ENCODE results near the gene CD6. TPM values are rescaled to one million over a fixed set of nuclear protein-coding genes. Genes with fewer than 3 reads are reported as not detected.

Gene CD6
- total and polyA plus RNA-seq, 3 experiments from 2014 or later, result 156 to 233 (median 229) TPM

- H3K4me1 Mint-ChIP-seq, result peaks cover 3 to 6% (median 5%) of the 10 kb centered on the region in 3 donors
- H3K9me3 Mint-ChIP-seq, result no peaks in the 10 kb centered on the region
- POLR2A ChIA-PET, result interaction anchor here (0.6 kb wide), 2 partner anchors 9 to 43 kb away, joined by 3 read pairs; no protein-coding TSS in a partner anchor
- H3K27ac Mint-ChIP-seq, result no peak overlapping the region
- peaks cover 8 to 23% of the 10 kb centered on the region in 2 donors for H3K27me3 Mint-ChIP-seq
- CTCF ChIA-PET, result interaction anchor here (1.7 kb wide), 1 partner anchor 99 kb away, joined by 4 read pairs; no protein-coding TSS in a partner anchor
- H3K4me3 Mint-ChIP-seq, result no peak overlapping the region
- DNase-seq, result no peak
- Histone ChIP-seq H3K9me3 (ENCODE audit: low read length) (no peaks in the 10 kb centered on the region), H3K27me3 (ENCODE audit: insufficient read depth, low read length, poor library complexity, severe bottlenecking) (peaks cover 10% of the 10 kb centered on the region), H3K4me1 (ENCODE audit: insufficient read depth, low read length) (peaks cover under 1% of the 10 kb centered on the region), H3K4me3 (ENCODE audit: low read length) (no peak overlapping the region), H3K36me3 (ENCODE audit: insufficient read depth, low read length) (no peaks in the 10 kb centered on the region), H3K27ac (ENCODE audit: low read depth, low read length) (no peak overlapping the region)
- H3K36me3 Mint-ChIP-seq, result no peaks in the 10 kb centered on the region
Observed at GRCh38 chr11:60930394-60930793, 41.1 kb upstream of the CD6 start.

- Histone ChIP-seq H3K9me3 (ENCODE audit: low read length) (no peaks in the 10 kb centered on the region), H3K27me3 (ENCODE audit: insufficient read depth, low read length, poor library complexity, severe bottlenecking) (peaks cover 6% of the 10 kb centered on the region), H3K4me3 (ENCODE audit: low read length) (no peak overlapping the region), H3K4me1 (ENCODE audit: insufficient read depth, low read length) (no peaks in the 10 kb centered on the region), H3K36me3 (ENCODE audit: insufficient read depth, low read length) (no peaks in the 10 kb centered on the region), H3K27ac (ENCODE audit: low read depth, low read length) (no peak overlapping the region)
- ChIA-PET CTCF (interaction anchor here (1.0 kb wide), 1 partner anchor 21 kb away, joined by 3 read pairs; no protein-coding TSS in a partner anchor), POLR2A (no interaction called here)
- no peaks in the 10 kb centered on the region for H3K4me1 Mint-ChIP-seq
- no peak overlapping the region for H3K27ac Mint-ChIP-seq
- H3K9me3 Mint-ChIP-seq, result no peaks in the 10 kb centered on the region
- H3K4me3 Mint-ChIP-seq, result no peak overlapping the region
- DNase-seq, result no peak
- no peaks in the 10 kb centered on the region for H3K36me3 Mint-ChIP-seq
- H3K27me3 Mint-ChIP-seq, result peaks cover 8 to 14% of the 10 kb centered on the region in 2 donors
Observed at GRCh38 chr11:60931917-60932316, 39.6 kb upstream of the CD6 start.

GRCh38 chr11:60932605-60933356 is 38.7 kb upstream of the CD6 start:
- Histone ChIP-seq H3K4me3 (ENCODE audit: low read length) (no peak overlapping the region), H3K9me3 (ENCODE audit: low read length) (no peaks in the 10 kb centered on the region), H3K4me1 (ENCODE audit: insufficient read depth, low read length) (no peaks in the 10 kb centered on the region), H3K27ac (ENCODE audit: low read depth, low read length) (no peak overlapping the region), H3K27me3 (ENCODE audit: insufficient read depth, low read length, poor library complexity, severe bottlenecking) (peaks cover 6% of the 10 kb centered on the region), H3K36me3 (ENCODE audit: insufficient read depth, low read length) (no peaks in the 10 kb centered on the region)
- Mint-ChIP-seq H3K4me1 (no peaks in the 10 kb centered on the region), H3K27me3 (peaks cover 7 to 14% of the 10 kb centered on the region in 2 donors), H3K27ac (no peak overlapping the region), H3K36me3 (no peaks in the 10 kb centered on the region), H3K4me3 (no peak overlapping the region), H3K9me3 (no peaks in the 10 kb centered on the region)
- DNase-seq, result no peak
- ChIA-PET POLR2A (no interaction called here), CTCF (interaction anchor here (1.0 kb wide), 1 partner anchor 33 kb away, joined by 3 read pairs; no protein-coding TSS in a partner anchor)

GRCh38 chr11:60933416-60934123 is 37.9 kb upstream of the CD6 start:
- Mint-ChIP-seq H3K9me3 (no peaks in the 10 kb centered on the region), H3K4me1 (no peaks in the 10 kb centered on the region), H3K36me3 (no peaks in the 10 kb centered on the region), H3K4me3 (no peak overlapping the region), H3K27me3 (peaks cover 8 to 20% of the 10 kb centered on the region in 2 donors), H3K27ac (no peak overlapping the region)
- no peak overlapping the region for H3K27ac ChIP-seq (ENCODE audit: low read depth, low read length)
- no peak overlapping the region for H3K4me3 ChIP-seq (ENCODE audit: low read length)
- H3K36me3 ChIP-seq (ENCODE audit: insufficient read depth, low read length), result no peaks in the 10 kb centered on the region
- no peaks in the 10 kb centered on the region for H3K4me1 ChIP-seq (ENCODE audit: insufficient read depth, low read length)
- CTCF ChIA-PET, result interaction anchor here (1.0 kb wide), 1 partner anchor 34 kb away, joined by 3 read pairs; no protein-coding TSS in a partner anchor
- POLR2A ChIA-PET, result no interaction called here
- no peak for DNase-seq
- H3K9me3 ChIP-seq (ENCODE audit: low read length), result no peaks in the 10 kb centered on the region
- H3K27me3 ChIP-seq (ENCODE audit: insufficient read depth, low read length, poor library complexity, severe bottlenecking), result peaks cover 6% of the 10 kb centered on the region

- Histone ChIP-seq H3K4me3 (ENCODE audit: low read length) (no peak overlapping the region), H3K4me1 (ENCODE audit: insufficient read depth, low read length) (no peaks in the 10 kb centered on the region), H3K9me3 (ENCODE audit: low read length) (no peaks in the 10 kb centered on the region), H3K27me3 (ENCODE audit: insufficient read depth, low read length, poor library complexity, severe bottlenecking) (peaks cover 6% of the 10 kb centered on the region), H3K27ac (ENCODE audit: low read depth, low read length) (no peak overlapping the region), H3K36me3 (ENCODE audit: insufficient read depth, low read length) (no peaks in the 10 kb centered on the region)
- no peaks in the 10 kb centered on the region for H3K9me3 Mint-ChIP-seq
- ChIA-PET POLR2A (no interaction called here), CTCF (interaction anchor here (1.0 kb wide), 1 partner anchor 35 kb away, joined by 3 read pairs; no protein-coding TSS in a partner anchor)
- H3K36me3 Mint-ChIP-seq, result no peaks in the 10 kb centered on the region
- H3K27ac Mint-ChIP-seq, result no peak overlapping the region
- H3K27me3 Mint-ChIP-seq, result peaks cover 7 to 20% of the 10 kb centered on the region in 2 donors
- DNase-seq, result no peak
- no peaks in the 10 kb centered on the region for H3K4me1 Mint-ChIP-seq
- no peak overlapping the region for H3K4me3 Mint-ChIP-seq
Observed at GRCh38 chr11:60934124-60934789, 37.2 kb upstream of the CD6 start.

- Histone ChIP-seq H3K9me3 (ENCODE audit: low read length) (no peaks in the 10 kb centered on the region), H3K27me3 (ENCODE audit: insufficient read depth, low read length, poor library complexity, severe bottlenecking) (peaks cover 3% of the 10 kb centered on the region), H3K36me3 (ENCODE audit: insufficient read depth, low read length) (no peaks in the 10 kb centered on the region), H3K4me3 (ENCODE audit: low read length) (no peak overlapping the region), H3K4me1 (ENCODE audit: insufficient read depth, low read length) (no peaks in the 10 kb centered on the region), H3K27ac (ENCODE audit: low read depth, low read length) (no peak overlapping the region)
- no peaks in the 10 kb centered on the region for H3K9me3 Mint-ChIP-seq
- H3K4me3 Mint-ChIP-seq, result no peak overlapping the region
- H3K36me3 Mint-ChIP-seq, result no peaks in the 10 kb centered on the region
- H3K27me3 Mint-ChIP-seq, result peaks cover 3 to 15% of the 10 kb centered on the region in 2 donors
- H3K27ac Mint-ChIP-seq, result peak overlapping the region in 1 of 8 donors; percentile 36
- CTCF ChIA-PET, result no interaction called here
- POLR2A ChIA-PET, result no interaction called here
- no peak for DNase-seq
- no peaks in the 10 kb centered on the region for H3K4me1 Mint-ChIP-seq
Observed at GRCh38 chr11:60934790-60935605, 36.5 kb upstream of the CD6 start.

GRCh38 chr11:60935676-60936442 is 35.6 kb upstream of the CD6 start:
- Mint-ChIP-seq H3K9me3 (no peaks in the 10 kb centered on the region), H3K27ac (no peak overlapping the region), H3K27me3 (peaks cover 3 to 13% of the 10 kb centered on the region in 2 donors), H3K36me3 (no peaks in the 10 kb centered on the region), H3K4me1 (no peaks in the 10 kb centered on the region), H3K4me3 (no peak overlapping the region)
- no peak overlapping the region for H3K27ac ChIP-seq (ENCODE audit: low read depth, low read length)
- H3K4me3 ChIP-seq (ENCODE audit: low read length), result no peak overlapping the region
- H3K36me3 ChIP-seq (ENCODE audit: insufficient read depth, low read length), result no peaks in the 10 kb centered on the region
- no peak for DNase-seq
- POLR2A ChIA-PET, result no interaction called here
- peaks cover 3% of the 10 kb centered on the region for H3K27me3 ChIP-seq (ENCODE audit: insufficient read depth, low read length, poor library complexity, severe bottlenecking)
- H3K9me3 ChIP-seq (ENCODE audit: low read length), result no peaks in the 10 kb centered on the region
- no peaks in the 10 kb centered on the region for H3K4me1 ChIP-seq (ENCODE audit: insufficient read depth, low read length)
- CTCF ChIA-PET, result interaction anchor here (1.1 to 1.3 kb wide), 2 partner anchors 20 to 105 kb away, joined by 3 to 5 read pairs; no protein-coding TSS in a partner anchor
